Keratinocyte (primary cell): ENCODE results near the gene MFSD12. TPM values are rescaled to one million over a fixed set of nuclear protein-coding genes. Genes with fewer than 3 reads are reported as not detected.

ENCODE experiments used
- DNase-seq: peaks from one replicate; pipeline ENCODE4 v3.0.0-alpha.2; 2011; ENCODE audit warnings: low read depth, missing footprints, low spot score
- FAIRE-seq: peaks from 2 replicates; lab custom pipeline; 2011; peaks lifted over from hg19 to GRCh38; lab: Jason Lieb, UNC
- H2AFZ ChIP-seq: 2 replicates; pipeline ENCODE4 v1.6.0; 2012; ENCODE audit warnings: low read length, control low read depth, inconsistent platforms; ENCODE audit not compliant: control insufficient read depth
- H3K27ac ChIP-seq: 2 replicates; pipeline ENCODE4 v1.5.1; 2011; ENCODE audit warnings: low read length; ENCODE audit not compliant: control insufficient read depth, insufficient read depth
- H3K27me3 ChIP-seq: 3 replicates; pipeline ENCODE4 v1.6.0; 2011; ENCODE audit warnings: low read length; ENCODE audit not compliant: control insufficient read depth, insufficient read depth; ENCODE audit errors: extremely low read depth
- H3K36me3 ChIP-seq, 2 experiments: 2 replicates in 1 of 2; 3 replicates in 1 of 2; pipeline ENCODE4 v1.5.1; 2011; ENCODE audit warnings: low read length in 2 of 2, mild to moderate bottlenecking in 1 of 2; ENCODE audit not compliant: control insufficient read depth in 2 of 2, insufficient read depth in 2 of 2; ENCODE audit errors: extremely low read depth in 1 of 2
- H3K4me1 ChIP-seq: 3 replicates; pipeline ENCODE4 v1.5.1; 2011; ENCODE audit warnings: low read length; ENCODE audit not compliant: control insufficient read depth, insufficient read depth; ENCODE audit errors: extremely low read depth
- H3K4me2 ChIP-seq: 3 replicates; pipeline ENCODE4 v1.6.0; 2011; ENCODE audit warnings: low read depth, low read length; ENCODE audit not compliant: control insufficient read depth, insufficient read depth; ENCODE audit errors: extremely low read depth
- H3K4me3 ChIP-seq, 3 experiments: fragments of 200-600 bp in 1 of 3; sonication (generic) in 1 of 3; 2 replicates in 2 of 3; 3 replicates in 1 of 3; pipeline ENCODE4 v1.5.1; 2011 to 2016; ENCODE audit warnings: low read length in 3 of 3, mild to moderate bottlenecking in 3 of 3, control low read depth in 2 of 3, inconsistent platforms in 1 of 3, low read depth in 1 of 3, mixed read lengths in 1 of 3, mixed run types in 1 of 3, moderate library complexity in 1 of 3; ENCODE audit not compliant: control insufficient read depth in 2 of 3, insufficient read depth in 2 of 3; ENCODE audit errors: extremely low read depth in 1 of 3
- H3K79me2 ChIP-seq: 2 replicates; pipeline ENCODE4 v1.6.0; 2012; ENCODE audit warnings: low read length; ENCODE audit not compliant: control insufficient read depth, insufficient read depth
- H3K9ac ChIP-seq: 3 replicates; pipeline ENCODE4 v1.6.0; 2011; ENCODE audit warnings: low read length; ENCODE audit not compliant: control insufficient read depth, insufficient read depth; ENCODE audit errors: extremely low read depth
- H3K9me1 ChIP-seq: 3 replicates; pipeline ENCODE4 v1.6.0; 2011; ENCODE audit warnings: low read length; ENCODE audit not compliant: control insufficient read depth, insufficient read depth; ENCODE audit errors: extremely low read depth
- H3K9me3 ChIP-seq: 2 replicates; pipeline ENCODE4 v1.5.1; 2012; ENCODE audit warnings: low read depth, low read length; ENCODE audit not compliant: control insufficient read depth
- H4K20me1 ChIP-seq: 3 replicates; pipeline ENCODE4 v1.6.0; 2011; ENCODE audit warnings: low read length; ENCODE audit not compliant: control insufficient read depth, insufficient read depth; ENCODE audit errors: extremely low read depth
- CTCF ChIP-seq, 3 experiments: IDR thresholded peaks in 1 of 3; conservative IDR thresholded peaks in 1 of 3; optimal IDR thresholded peaks in 1 of 3; 2 replicates in 2 of 3; 3 replicates in 1 of 3; pipeline versions ENCODE3 to v1.5.1; 2011; ENCODE audit warnings: low read length in 3 of 3, mild to moderate bottlenecking in 3 of 3, moderate library complexity in 2 of 3, control low read depth in 1 of 3, inconsistent platforms in 1 of 3; ENCODE audit not compliant: insufficient read depth in 2 of 3; ENCODE audit errors: extremely low read depth in 1 of 3
- EZH2 ChIP-seq: IDR thresholded peaks from one replicate; pipeline ENCODE4 v1.6.1; 2012; ENCODE audit warnings: inconsistent platforms, mild to moderate bottlenecking, low read length, moderate library complexity
- dilution Hi-C: fragments of 300-500 bp; cut with MboI; formaldehyde crosslinking; loops from one replicate; pipeline ENCODE4 v1.7.0; 2020; ENCODE audit warnings: low sequenced_read_pairs; ENCODE audit not compliant: extremely low pct_ligation_motif_present
- polyA plus RNA-seq, 5 experiments: library from polyadenylated mRNA; depleted of rRNA in 3 of 5; stranded (reverse) in 3 of 5; stranded (forward) in 1 of 5; unstranded in 1 of 5; fragments of >200 nt; gene quantifications; 1 replicate in 1 of 5; 2 replicates in 3 of 5; 3 replicates in 1 of 5; pipeline versions ENCODE4 v1.2.1 to v1.2.3, GENCODE V29; 2011 to 2012; ENCODE audit warnings: missing spikeins in 2 of 5, low read depth in 1 of 5, low replicate concordance in 1 of 5

MFSD12 gene
- polyA plus RNA-seq, 1 donor (not counting 4 experiments of a cell fraction or from before 2014, with no cell fraction given) = 30.0 TPM

- Histone ChIP-seq H4K20me1 (no peaks in the 10 kb centered on the region), H3K4me2 (no peak overlapping the region), H3K27ac (no peak overlapping the region), H3K9ac (no peak overlapping the region), H3K4me3 (no peak overlapping the region), H2AFZ (no peak overlapping the region), H3K9me3 (no peaks in the 10 kb centered on the region), H3K36me3 (no peaks in the 10 kb centered on the region), H3K9me1 (no peaks in the 10 kb centered on the region), H3K4me1 (no peaks in the 10 kb centered on the region), H3K27me3 (peaks cover 16% of the 10 kb centered on the region), H3K79me2 (no peaks in the 10 kb centered on the region)
- dilution Hi-C loops = no loop called here
- TF ChIP-seq CTCF (optimal IDR thresholded peaks at IDR 0.05 in 1 of 3, IDR thresholded peaks at IDR 0.05 in 1 of 3, conservative IDR thresholded peaks at IDR 0.05 in 1 of 3; ENCODE audit: extremely low read depth in 1 of 3, insufficient read depth in 2 of 3, low read length in 3 of 3) = no peak
- TF ChIP-seq EZH2 = no peak
- FAIRE-seq (no peak), DNase-seq (no peak)
Observed at GRCh38 chr19:3604227-3604986, 47.0 kb upstream of the MFSD12 start.

GRCh38 chr19:3603121-3603811, 45.9 kb upstream of the MFSD12 start:
- H3K9ac ChIP-seq = no peak overlapping the region
- dilution Hi-C loops = no loop called here
- no peak overlapping the region for H3K4me3 ChIP-seq
- H3K79me2 ChIP-seq = no peaks in the 10 kb centered on the region
- H3K9me3 ChIP-seq = no peaks in the 10 kb centered on the region
- no peak overlapping the region for H2AFZ ChIP-seq
- peaks cover 16% of the 10 kb centered on the region for H3K27me3 ChIP-seq
- H3K27ac ChIP-seq = no peak overlapping the region
- FAIRE-seq = no peak
- H3K36me3 ChIP-seq = no peaks in the 10 kb centered on the region
- TF ChIP-seq CTCF (optimal IDR thresholded peaks at IDR 0.05 in 1 of 3, IDR thresholded peaks at IDR 0.05 in 1 of 3, conservative IDR thresholded peaks at IDR 0.05 in 1 of 3; ENCODE audit: extremely low read depth in 1 of 3, insufficient read depth in 2 of 3, low read length in 3 of 3) = no peak
- no peak for TF ChIP-seq EZH2
- no peak overlapping the region for H3K4me2 ChIP-seq
- no peaks in the 10 kb centered on the region for H3K4me1 ChIP-seq
- H3K9me1 ChIP-seq = no peaks in the 10 kb centered on the region
- no peak for DNase-seq
- H4K20me1 ChIP-seq = no peaks in the 10 kb centered on the region
